HepG2 (cell line): ENCODE data around the gene PROX2. TPM values are rescaled to one million over a fixed set of nuclear protein-coding genes. Genes with fewer than 3 reads are reported as not detected.

Source experiments
- CBFB ChIP-seq: sonication (generic); formaldehyde crosslinking; IDR thresholded peaks from 2 replicates; pipeline ENCODE4 v1.4.0; 2020; ENCODE audit warnings: missing genetic modification reagents
- CBX2 ChIP-seq, 2 experiments: fragments of 200-600 bp in 1 of 2; sonication (generic); formaldehyde crosslinking in 1 of 2; IDR thresholded peaks; 2 replicates each; pipeline versions ENCODE4 v1.7.0 to v1.8.1; 2018 to 2022; ENCODE audit warnings: low read depth in 2 of 2, low read length in 1 of 2, mild to moderate bottlenecking in 1 of 2, missing genetic modification reagents in 1 of 2
- ELF1 ChIP-seq: sonication (generic); formaldehyde crosslinking; IDR thresholded peaks from 2 replicates; pipeline ENCODE4 v1.4.0; 2020; ENCODE audit warnings: missing genetic modification reagents
- FOXJ3 ChIP-seq: sonication (generic); formaldehyde crosslinking; IDR thresholded peaks from 2 replicates; pipeline ENCODE4 v1.4.0; 2020; ENCODE audit warnings: missing genetic modification reagents, mild to moderate bottlenecking, borderline replicate concordance
- HDAC6 ChIP-seq: fragments of 200-600 bp; sonication (generic); IDR thresholded peaks from 2 replicates; pipeline ENCODE4 v1.7.0; 2017; ENCODE audit warnings: mild to moderate bottlenecking, antibody characterized with exemption, low read length, low read depth
- IRX3 ChIP-seq: sonication (generic); formaldehyde crosslinking; IDR thresholded peaks from 2 replicates; pipeline ENCODE4 v1.8.1; 2023; ENCODE audit warnings: mild to moderate bottlenecking, low read depth, missing genetic modification reagents, borderline replicate concordance
- MXD4 ChIP-seq: IDR thresholded peaks from 2 replicates; pipeline ENCODE4 v1.6.1; 2016; ENCODE audit warnings: mild to moderate bottlenecking, missing biosample characterization, missing genetic modification reagents
- NR2F2 ChIP-seq: IDR thresholded peaks from 2 replicates; pipeline ENCODE4 v1.6.1; 2012; ENCODE audit warnings: low read depth, inconsistent platforms, borderline replicate concordance
- NRL ChIP-seq: sonication (generic); formaldehyde crosslinking; IDR thresholded peaks from 2 replicates; pipeline ENCODE4 v1.5.0; 2020; ENCODE audit warnings: missing genetic modification reagents, mild to moderate bottlenecking, moderate library complexity, borderline replicate concordance
- TBX2 ChIP-seq: sonication (generic); formaldehyde crosslinking; IDR thresholded peaks from 2 replicates; pipeline ENCODE4 v1.5.0; 2020; ENCODE audit warnings: missing genetic modification reagents, mild to moderate bottlenecking, borderline replicate concordance
- TEAD2 ChIP-seq: sonication (generic); formaldehyde crosslinking; IDR thresholded peaks from 2 replicates; pipeline ENCODE4 v1.9.0; 2021; ENCODE audit warnings: missing genetic modification reagents
- TEAD3 ChIP-seq: optimal IDR thresholded peaks from 2 replicates; pipeline ENCODE3; 2016; ENCODE audit warnings: borderline replicate concordance
- ZBTB21 ChIP-seq: sonication (generic); formaldehyde crosslinking; IDR thresholded peaks from 2 replicates; pipeline ENCODE4 v1.4.0; 2020; ENCODE audit warnings: missing genetic modification reagents
- ZFP82 ChIP-seq: sonication (generic); formaldehyde crosslinking; IDR thresholded peaks from 2 replicates; pipeline ENCODE4 v1.5.1; 2020; ENCODE audit warnings: mild to moderate bottlenecking, missing genetic modification reagents, borderline replicate concordance
- ZKSCAN8 ChIP-seq: IDR thresholded peaks from 2 replicates; pipeline ENCODE4 v1.6.1; 2016; ENCODE audit warnings: borderline replicate concordance, missing genetic modification reagents, missing compliant biosample characterization
- ZNF101 ChIP-seq: sonication (generic); formaldehyde crosslinking; IDR thresholded peaks from 2 replicates; pipeline ENCODE4 v1.4.0; 2020; ENCODE audit warnings: mild to moderate bottlenecking, low read depth, missing genetic modification reagents, borderline replicate concordance
- ZNF282 ChIP-seq: fragments of 450-650 bp; IDR thresholded peaks from 2 replicates; pipeline ENCODE4 v1.6.1; 2018; ENCODE audit not compliant: partially characterized antibody
- ZNF337 ChIP-seq: sonication (generic); formaldehyde crosslinking; IDR thresholded peaks from 2 replicates; pipeline ENCODE4 v1.5.1; 2020; ENCODE audit warnings: missing genetic modification reagents, low read depth, mild to moderate bottlenecking, borderline replicate concordance
- ZNF619 ChIP-seq: sonication (generic); formaldehyde crosslinking; IDR thresholded peaks from 2 replicates; pipeline ENCODE4 v1.4.0; 2020; ENCODE audit warnings: mild to moderate bottlenecking, missing genetic modification reagents
- ZNF879 ChIP-seq: sonication (generic); formaldehyde crosslinking; IDR thresholded peaks from 2 replicates; pipeline ENCODE4 v1.8.1; 2023; ENCODE audit warnings: missing genetic modification reagents
- polyA plus RNA-seq, 8 experiments: library from polyadenylated mRNA; depleted of rRNA in 3 of 8; stranded (reverse) in 7 of 8; unstranded in 1 of 8; fragments of >200 nt; fragmentation: Illumina TruSeq in 4 of 8; extraction: Trizol in 4 of 8; gene quantifications; 2 replicates each; pipeline versions ENCODE4 v1.2.1 to v1.2.3, GENCODE V29; 2011 to 2016; ENCODE audit warnings: low read depth in 4 of 8, missing spikeins in 1 of 8, mixed read lengths in 1 of 8; ENCODE audit not compliant: insufficient read depth in 1 of 8
- total RNA-seq, 5 experiments: library from RNA; depleted of rRNA; stranded (reverse); fragments of >200 nt; fragmentation: Illumina TruSeq; extraction: Trizol; gene quantifications; 2 replicates each; pipeline ENCODE4 v1.2.3, GENCODE V29; 2016; ENCODE audit warnings: low read depth in 1 of 5
- TF ChIP-seq, protein P1 (sequence below): sonication (generic); formaldehyde crosslinking; IDR thresholded peaks from 2 replicates; pipeline ENCODE4 v1.4.0; 2020; ENCODE audit warnings: missing genetic modification reagents
- TF ChIP-seq, protein P2 (sequence below): IDR thresholded peaks from 2 replicates; pipeline ENCODE4 v1.6.1; 2012; ENCODE audit warnings: low read length, improper control_type of control experiment
- TF ChIP-seq, protein P3 (sequence below): sonication (generic); formaldehyde crosslinking; IDR thresholded peaks from 2 replicates; pipeline ENCODE4 v1.8.0; 2022; ENCODE audit warnings: mild to moderate bottlenecking, missing genetic modification reagents, borderline replicate concordance

The PROX2 gene
- total and polyA plus RNA-seq, 2 of the 13 experiments (the other 11 are each of a cell fraction or from before 2014, with no cell fraction given): not detected

DNA sequence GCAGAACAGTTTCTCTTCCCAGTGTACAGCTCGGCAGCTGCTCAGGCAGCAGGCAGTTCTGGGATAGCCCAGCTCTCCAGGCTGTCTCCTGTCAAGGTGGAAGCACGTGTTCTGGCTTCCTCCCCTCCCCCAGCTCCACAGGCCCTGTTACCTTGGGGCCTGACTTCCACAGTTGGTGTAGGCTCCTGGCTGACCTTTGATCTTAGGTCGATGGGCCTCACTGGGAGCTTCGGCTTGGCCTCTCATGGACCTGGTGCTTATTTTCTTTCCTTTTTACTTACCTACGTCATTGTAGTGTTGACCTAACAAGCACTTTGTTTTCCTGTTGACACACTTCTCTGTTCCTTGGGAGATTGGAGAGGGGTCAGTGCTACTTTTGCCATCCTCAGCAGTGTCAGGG lies 22.7 kb upstream of the PROX2 start (continued):
- no peak for TF ChIP-seq HDAC6
- no peak for TF ChIP-seq ZKSCAN8
- TF ChIP-seq TBX2: 0 out of 2 replicates have a peak, but pooled peaks have one; percentile 57
- TF ChIP-seq ELF1 (CRISPR knock-in tag): no peak
- no peak for TF ChIP-seq CBFB (CRISPR knock-in tag)
- no peak for TF ChIP-seq CBX2 (IDR thresholded peaks at IDR 0.05; ENCODE audit: low read depth, low read length)
- no peak for TF ChIP-seq CBX2 (CRISPR knock-in tag; IDR thresholded peaks at IDR 0.05; ENCODE audit: low read depth)
- no peak for TF ChIP-seq ZNF337 (CRISPR knock-in tag)
- TF ChIP-seq ZNF282: no peak
- no peak for TF ChIP-seq ZNF619 (CRISPR knock-in tag)
- TF ChIP-seq TEAD2 (CRISPR knock-in tag): no peak
- no peak for TF ChIP-seq ZNF101 (CRISPR knock-in tag)
- peak; percentile 78; the same call in 1 of the 2 replicates for TF ChIP-seq NRL
- no peak for TF ChIP-seq FOXJ3 (CRISPR knock-in tag)
- TF ChIP-seq, protein P1, sequence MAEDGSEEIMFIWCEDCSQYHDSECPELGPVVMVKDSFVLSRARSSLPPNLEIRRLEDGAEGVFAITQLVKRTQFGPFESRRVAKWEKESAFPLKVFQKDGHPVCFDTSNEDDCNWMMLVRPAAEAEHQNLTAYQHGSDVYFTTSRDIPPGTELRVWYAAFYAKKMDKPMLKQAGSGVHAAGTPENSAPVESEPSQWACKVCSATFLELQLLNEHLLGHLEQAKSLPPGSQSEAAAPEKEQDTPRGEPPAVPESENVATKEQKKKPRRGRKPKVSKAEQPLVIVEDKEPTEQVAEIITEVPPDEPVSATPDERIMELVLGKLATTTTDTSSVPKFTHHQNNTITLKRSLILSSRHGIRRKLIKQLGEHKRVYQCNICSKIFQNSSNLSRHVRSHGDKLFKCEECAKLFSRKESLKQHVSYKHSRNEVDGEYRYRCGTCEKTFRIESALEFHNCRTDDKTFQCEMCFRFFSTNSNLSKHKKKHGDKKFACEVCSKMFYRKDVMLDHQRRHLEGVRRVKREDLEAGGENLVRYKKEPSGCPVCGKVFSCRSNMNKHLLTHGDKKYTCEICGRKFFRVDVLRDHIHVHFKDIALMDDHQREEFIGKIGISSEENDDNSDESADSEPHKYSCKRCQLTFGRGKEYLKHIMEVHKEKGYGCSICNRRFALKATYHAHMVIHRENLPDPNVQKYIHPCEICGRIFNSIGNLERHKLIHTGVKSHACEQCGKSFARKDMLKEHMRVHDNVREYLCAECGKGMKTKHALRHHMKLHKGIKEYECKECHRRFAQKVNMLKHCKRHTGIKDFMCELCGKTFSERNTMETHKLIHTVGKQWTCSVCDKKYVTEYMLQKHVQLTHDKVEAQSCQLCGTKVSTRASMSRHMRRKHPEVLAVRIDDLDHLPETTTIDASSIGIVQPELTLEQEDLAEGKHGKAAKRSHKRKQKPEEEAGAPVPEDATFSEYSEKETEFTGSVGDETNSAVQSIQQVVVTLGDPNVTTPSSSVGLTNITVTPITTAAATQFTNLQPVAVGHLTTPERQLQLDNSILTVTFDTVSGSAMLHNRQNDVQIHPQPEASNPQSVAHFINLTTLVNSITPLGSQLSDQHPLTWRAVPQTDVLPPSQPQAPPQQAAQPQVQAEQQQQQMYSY (CRISPR knock-in tag): no peak
- TF ChIP-seq IRX3 (CRISPR knock-in tag): no peak
- no peak for TF ChIP-seq ZNF879 (CRISPR knock-in tag)
- TF ChIP-seq, protein P2, sequence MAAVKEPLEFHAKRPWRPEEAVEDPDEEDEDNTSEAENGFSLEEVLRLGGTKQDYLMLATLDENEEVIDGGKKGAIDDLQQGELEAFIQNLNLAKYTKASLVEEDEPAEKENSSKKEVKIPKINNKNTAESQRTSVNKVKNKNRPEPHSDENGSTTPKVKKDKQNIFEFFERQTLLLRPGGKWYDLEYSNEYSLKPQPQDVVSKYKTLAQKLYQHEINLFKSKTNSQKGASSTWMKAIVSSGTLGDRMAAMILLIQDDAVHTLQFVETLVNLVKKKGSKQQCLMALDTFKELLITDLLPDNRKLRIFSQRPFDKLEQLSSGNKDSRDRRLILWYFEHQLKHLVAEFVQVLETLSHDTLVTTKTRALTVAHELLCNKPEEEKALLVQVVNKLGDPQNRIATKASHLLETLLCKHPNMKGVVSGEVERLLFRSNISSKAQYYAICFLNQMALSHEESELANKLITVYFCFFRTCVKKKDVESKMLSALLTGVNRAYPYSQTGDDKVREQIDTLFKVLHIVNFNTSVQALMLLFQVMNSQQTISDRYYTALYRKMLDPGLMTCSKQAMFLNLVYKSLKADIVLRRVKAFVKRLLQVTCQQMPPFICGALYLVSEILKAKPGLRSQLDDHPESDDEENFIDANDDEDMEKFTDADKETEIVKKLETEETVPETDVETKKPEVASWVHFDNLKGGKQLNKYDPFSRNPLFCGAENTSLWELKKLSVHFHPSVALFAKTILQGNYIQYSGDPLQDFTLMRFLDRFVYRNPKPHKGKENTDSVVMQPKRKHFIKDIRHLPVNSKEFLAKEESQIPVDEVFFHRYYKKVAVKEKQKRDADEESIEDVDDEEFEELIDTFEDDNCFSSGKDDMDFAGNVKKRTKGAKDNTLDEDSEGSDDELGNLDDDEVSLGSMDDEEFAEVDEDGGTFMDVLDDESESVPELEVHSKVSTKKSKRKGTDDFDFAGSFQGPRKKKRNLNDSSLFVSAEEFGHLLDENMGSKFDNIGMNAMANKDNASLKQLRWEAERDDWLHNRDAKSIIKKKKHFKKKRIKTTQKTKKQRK: no peak
- TF ChIP-seq NR2F2: peak; percentile 65
- peak; percentile 56 for TF ChIP-seq TEAD3 (CRISPR knock-in tag)
- TF ChIP-seq MXD4 (CRISPR knock-in tag): peak; percentile 99
- TF ChIP-seq ZFP82 (CRISPR knock-in tag): 0 out of 2 replicates have a peak, but pooled peaks have one; percentile 24
- TF ChIP-seq, protein P3, sequence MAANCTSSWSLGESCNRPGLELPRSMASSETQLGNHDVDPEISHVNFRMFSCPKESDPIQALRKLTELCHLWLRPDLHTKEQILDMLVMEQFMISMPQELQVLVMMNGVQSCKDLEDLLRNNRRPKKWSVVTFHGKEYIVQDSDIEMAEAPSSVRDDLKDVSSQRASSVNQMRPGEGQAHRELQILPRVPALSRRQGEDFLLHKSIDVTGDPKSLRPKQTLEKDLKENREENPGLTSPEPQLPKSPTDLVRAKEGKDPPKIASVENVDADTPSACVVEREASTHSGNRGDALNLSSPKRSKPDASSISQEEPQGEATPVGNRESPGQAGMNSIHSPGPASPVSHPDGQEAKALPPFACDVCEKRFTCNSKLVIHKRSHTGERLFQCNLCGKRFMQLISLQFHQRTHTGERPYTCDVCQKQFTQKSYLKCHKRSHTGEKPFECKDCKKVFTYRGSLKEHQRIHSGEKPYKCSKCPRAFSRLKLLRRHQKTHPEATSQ (CRISPR knock-in tag): 0 out of 2 replicates have a peak, but pooled peaks have one; percentile 43
- no peak for TF ChIP-seq ZBTB21 (CRISPR knock-in tag)
